Renal cortex interstitium (tissue), 11 donors: ENCODE results near the gene RAB32. TPM values are rescaled to one million over a fixed set of nuclear protein-coding genes. Genes with fewer than 3 reads are reported as not detected.
"Not testable (repeated sequence)": the region's sequence is repeated elsewhere in the genome, so short reads cannot be mapped to it uniquely, and the experiment has no call there.

Source experiments
- DNase-seq, 11 donors: peaks; one replicate each; pipeline ENCODE4 v3.0.0-alpha.2; 2013; ENCODE audit warnings: low read depth in 9 of 11, low spot score in 4 of 11; ENCODE audit errors: extremely low read depth in 1 of 11
- polyA plus RNA-seq, 3 donors: library from polyadenylated mRNA; unstranded; fragments of 120-200 nt; gene quantifications; one replicate each; pipeline ENCODE4 v1.2.1, GENCODE V29; 2013; ENCODE audit not compliant: insufficient read length in 3 of 3

Gene RAB32
- polyA plus RNA-seq, 3 donors: 25.4 to 29.4 (median 28.2) TPM

DNA sequence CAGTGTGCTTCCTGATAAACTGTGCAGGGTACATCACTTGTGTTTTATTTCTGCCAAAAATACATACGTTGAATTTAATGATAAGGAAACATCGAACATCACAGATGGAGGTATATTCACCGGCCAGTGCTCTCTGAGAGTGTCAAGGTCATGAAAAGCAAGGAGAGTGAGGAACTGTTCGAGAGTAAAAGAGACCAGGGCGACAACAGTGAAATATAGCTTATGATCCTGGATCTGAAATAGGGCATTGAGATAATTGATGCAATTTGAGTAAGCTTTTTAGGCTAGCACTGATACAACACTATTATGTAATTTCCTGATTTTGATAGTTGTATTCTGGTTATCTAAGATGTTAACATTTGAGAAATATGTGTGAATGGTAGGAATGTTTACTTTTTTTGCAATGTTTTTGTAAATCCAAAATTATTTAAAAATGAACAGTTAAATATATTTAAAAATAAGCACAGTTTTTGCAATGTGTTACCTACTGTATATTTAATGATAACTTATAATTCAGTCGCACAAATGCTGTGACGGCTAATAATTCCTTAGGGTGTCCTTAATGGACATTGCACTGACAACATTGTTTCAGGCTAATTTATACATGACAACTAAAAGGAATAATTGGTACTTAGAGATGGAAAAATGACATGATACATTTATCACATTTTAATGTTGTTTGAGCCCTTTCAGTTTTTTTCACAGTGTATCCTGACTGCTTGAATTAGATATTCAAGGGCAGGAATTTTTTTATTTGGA is 9.9 kb downstream of the RAB32 start:
- DNase-seq: no peak

- no peak for DNase-seq
These were observed 17.0 kb downstream of the RAB32 start for GRCh38 chr6:146560607-146561006.

DNA sequence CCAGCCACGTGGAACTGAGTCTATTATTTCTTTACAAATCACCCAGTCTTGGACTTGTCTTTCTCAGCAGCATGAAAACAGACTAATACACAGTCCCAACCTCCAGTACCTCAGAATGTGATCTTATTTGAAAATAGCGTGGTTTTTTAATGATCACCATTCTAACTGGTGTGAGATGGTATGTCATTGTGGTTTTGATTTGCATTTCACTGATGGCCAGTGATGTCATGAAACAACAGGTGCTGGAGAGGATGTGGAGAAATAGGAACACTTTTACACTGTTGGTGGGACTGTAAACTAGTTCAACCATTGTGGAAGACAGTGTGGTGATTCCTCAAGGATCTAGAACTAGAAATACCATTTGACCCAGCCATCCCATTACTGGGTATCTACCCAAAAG is 23.0 kb downstream of the RAB32 start:
- not testable (repeated sequence) for DNase-seq

GRCh38 chr6:146568619-146569018 is 25.0 kb downstream of the RAB32 start:
- not testable (repeated sequence) for DNase-seq

DNA sequence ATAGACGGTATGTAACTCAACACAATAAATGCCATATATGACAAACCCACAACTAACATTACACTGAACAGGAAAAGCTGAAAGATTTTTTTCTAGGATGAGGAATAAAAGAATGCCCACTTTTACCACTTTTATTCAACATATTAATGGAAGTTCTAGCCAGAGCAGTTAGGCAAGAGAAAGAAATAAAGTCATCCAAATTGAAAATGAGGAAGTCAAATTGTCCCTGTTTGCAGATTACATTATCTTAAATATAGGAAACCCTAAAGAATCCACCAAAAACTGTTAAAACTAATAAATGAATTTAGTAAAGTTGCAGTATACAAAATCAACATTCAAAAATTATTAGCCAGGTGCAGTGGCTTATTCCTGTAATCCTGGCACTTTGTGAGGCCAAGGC is 30.6 kb downstream of the RAB32 start:
- no peak for DNase-seq

DNA sequence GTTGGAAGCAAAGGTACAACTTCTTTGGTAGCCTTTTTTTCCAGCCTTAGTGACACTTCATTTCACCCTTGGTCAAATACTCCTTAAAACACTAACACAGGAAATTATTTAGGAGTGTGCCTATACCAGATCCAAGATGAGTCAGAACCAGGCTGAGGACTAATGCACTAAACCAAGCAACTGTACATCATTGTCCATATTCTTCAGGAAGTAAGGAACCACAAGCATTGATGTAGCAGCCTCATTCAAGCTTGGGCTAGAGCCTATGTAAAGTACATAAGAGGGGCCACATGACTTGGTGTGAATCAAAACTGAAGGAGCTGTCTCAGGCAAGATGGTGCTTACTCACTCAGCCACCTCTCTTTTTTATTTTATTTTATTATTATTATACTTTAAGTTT is 34.4 kb downstream of the RAB32 start:
- no peak for DNase-seq

DNA sequence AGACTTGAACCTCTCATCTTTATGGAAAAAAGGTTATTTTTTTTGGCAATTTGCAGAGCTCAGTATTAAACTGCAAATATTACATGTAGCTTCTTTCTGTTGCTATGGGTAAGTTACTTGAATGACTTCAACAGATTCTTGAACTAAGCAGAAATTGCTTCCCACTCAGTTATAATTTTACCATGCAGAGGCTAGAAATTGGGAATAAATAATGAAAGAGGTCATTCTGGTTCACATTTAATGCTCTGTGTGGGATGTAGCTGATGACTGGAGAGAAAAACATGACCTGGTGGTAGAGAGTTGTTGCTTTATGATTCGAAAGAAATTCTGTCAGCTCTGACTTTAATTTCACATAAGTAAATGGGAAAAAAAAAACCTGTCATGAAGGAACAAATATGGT is 38.3 kb downstream of the RAB32 start:
- no peak for DNase-seq

DNA sequence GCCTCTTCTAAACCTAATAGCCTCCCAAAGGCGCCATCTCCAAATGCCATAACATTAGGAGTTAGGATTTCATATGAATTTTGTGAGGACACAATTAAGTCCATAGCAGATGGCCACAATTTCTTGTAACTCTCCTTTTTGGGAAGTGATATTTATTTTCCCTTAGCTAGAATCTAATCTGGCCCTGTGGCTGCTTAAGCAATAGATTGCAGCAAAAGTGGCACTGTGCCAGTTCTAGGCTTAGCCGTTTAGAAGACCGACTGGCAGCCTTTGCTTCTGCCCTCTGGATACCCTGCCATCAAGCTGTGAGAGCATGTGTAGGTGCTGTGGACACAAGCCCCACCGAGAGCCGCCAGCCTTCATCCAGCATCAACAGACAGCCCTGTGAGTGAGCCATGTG is 39.2 kb downstream of the RAB32 start:
- DNase-seq: no peak

DNA sequence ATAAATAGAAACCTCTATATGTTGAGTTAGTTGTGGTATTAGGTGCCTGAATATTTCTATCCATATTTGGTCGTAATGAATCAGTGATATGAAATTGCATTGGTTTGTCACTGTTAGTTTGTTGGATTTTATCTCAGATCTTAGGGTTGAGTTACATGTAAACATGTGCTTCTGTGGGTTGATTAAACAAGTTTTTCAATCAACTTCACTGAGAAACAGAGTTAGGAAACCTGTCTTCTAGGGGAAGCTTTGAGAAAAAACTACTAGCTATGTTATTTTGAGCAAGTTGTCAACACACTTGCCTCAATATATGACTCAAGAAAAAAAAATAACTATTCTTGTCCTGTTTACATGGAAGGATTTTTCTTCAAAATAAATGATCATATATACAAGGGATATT is 40.3 kb downstream of the RAB32 start:
- DNase-seq: no peak

DNA sequence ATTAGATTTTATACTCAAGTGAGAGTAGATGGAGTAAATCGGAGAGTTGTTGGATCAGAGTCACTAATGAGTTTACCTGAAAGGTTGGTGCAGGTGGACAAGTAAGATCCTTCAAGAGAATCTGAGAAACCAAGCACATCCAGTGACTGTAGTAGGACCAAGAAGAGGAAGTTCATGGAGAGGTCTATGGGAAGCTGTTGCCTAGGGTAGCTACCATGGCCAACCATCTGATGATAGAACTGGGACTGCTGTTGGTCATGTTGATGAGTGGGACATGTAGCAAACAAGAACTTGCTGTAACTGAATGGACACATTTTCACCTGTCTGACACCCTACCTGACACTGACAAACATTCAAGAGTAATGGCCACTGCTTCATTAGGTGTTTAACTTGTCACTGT is 43.8 kb downstream of the RAB32 start:
- DNase-seq: no peak

GRCh38 chr6:146590492-146590891 is 46.9 kb downstream of the RAB32 start:
- no peak for DNase-seq

DNA sequence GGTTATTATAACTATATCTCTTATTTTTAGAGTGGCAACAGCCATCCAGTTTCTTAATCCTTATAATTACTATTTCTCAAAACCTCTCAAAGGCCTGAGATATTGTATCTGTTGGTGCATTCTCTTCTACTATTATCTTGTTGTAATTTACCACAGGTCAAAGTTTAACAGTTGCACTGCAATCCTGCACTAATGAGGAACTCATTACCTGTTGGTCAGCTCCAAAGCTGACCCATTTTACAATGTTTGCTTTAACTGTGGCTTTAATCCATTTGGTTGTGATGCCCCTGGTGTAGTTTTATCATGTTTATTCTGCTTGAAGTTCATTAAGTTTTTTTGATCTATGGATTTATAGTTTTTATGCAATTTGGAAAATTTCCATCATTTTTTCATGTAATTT is 48.8 kb downstream of the RAB32 start:
- no peak for DNase-seq

GRCh38 chr6:146593986-146594385 is 50.4 kb downstream of the RAB32 start:
- DNase-seq: no peak

DNA sequence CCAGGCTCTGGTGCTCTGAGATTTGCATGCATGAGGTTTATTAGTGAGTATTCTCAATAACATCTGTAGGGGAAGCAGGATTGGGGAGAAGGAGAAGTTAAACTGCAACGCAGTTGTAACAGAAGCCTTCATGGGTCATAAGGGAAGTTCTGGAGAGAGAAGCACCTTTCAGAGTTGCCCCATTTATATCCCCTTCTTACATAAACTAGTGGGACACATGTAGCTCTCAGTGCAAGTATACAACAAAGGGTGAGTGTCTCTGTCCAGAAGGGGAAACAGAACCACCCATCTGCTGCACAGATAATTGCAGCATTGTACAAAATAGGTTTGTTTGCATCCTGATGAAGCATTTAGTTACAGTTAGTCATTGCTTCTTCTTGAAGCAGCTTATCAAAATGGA is 50.9 kb downstream of the RAB32 start:
- no peak for DNase-seq

DNA sequence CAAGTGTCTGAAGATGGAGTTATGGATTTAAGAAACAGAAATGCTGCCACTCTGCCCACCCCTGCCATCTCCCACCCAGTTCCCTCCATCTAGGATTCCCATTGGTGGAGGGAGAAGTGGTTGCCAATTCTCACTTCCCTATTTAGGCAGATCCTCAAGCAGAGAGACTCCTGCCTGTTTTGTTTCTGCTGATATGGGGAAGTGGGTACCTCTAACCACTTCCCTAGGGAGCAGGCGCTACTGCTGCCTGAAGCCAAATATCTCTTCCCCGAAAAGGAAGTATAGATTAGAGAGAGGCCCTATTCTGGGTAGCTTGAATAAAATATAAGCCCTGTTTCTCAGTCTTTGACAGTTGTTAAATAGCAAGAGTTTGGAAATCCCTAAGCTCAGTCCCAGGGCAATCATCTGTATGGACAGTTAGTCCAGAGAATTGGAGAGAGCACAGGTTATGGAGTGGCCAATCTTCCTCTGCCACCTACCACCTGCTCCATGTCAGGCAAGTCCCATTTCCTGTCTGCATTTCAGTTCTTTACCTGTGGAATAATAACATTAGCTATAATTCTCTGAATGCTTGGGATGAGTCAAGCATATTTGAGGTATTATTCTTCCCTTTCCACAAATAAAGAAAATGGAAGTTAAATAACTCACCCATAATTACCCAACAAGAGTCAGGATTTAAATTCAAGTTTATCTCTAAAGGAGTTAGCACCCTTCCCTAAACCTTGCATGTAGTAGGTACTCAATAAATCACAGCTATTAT is 52.5 kb downstream of the RAB32 start:
- no peak for DNase-seq

DNA sequence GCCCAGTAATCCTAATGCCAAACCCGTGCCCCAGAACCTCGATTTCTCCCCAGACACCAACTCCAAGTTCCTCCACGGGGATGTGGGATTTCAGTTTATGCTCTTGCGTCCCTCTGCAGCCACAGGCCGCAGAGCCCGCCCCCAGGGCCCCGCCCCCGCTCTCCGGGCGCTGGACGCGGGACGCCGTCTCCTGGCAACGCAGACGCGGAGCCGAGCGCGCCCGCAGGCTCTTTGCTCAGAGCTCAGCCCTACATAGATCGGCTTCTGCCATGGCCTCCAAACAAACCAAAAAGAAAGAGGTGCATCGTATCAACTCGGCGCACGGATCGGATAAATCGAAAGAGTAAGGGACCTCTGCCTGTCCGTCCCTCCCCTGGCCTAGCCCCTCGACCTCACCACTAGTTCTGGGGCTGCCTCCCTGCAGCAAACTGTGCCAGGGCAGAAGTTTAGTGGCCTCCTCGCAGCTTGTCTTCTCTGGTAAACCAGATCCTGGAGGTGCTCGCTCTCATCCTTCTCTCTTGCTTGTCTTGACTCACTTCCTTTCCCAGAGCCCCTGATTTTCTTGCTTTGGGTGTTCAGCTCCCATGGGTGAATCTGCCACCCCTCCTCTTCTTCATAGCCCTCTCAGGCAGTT is 55.3 kb downstream of the RAB32 start, which contains the start of gene ADGB:
Gene ADGB, plus strand, starts transcription at position 201 of the 634 bp plus-strand sequence. Its CDS starts 69 bp downstream, at position 270.
- DNase-seq: peak; percentile 15 to 72 (median 45)

- no peak for DNase-seq
These were observed 57.7 kb downstream of the RAB32 start for GRCh38 chr6:146601352-146601751.

DNA sequence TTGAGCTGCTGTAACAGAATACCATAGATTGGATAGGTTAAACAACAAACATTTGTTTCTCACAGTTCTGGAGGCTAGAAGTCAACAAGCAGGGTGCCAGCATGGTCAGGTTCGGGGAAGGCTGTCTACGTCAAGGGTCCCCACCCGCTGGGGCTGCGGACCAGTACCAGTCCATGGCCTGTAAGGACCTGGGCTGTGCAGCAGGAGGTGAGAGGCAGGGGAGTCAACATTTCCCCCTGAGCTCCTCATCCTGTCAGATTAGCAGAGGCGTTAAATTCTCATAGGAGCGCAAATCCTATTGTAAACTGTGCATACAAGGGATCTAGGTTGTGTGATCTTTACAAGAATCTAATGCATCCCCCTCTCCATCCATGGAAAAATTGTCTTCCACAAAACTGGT is 58.9 kb downstream of the RAB32 start:
- no peak for DNase-seq
